NCI-H1436 (cell line): ENCODE measurements around the gene ZFP36L2.

Experiments used
- DNase-seq: peaks from one replicate; lab custom pipeline; 2025; lab: John Stamatoyannopoulos, UW

Gene ZFP36L2, protein sequence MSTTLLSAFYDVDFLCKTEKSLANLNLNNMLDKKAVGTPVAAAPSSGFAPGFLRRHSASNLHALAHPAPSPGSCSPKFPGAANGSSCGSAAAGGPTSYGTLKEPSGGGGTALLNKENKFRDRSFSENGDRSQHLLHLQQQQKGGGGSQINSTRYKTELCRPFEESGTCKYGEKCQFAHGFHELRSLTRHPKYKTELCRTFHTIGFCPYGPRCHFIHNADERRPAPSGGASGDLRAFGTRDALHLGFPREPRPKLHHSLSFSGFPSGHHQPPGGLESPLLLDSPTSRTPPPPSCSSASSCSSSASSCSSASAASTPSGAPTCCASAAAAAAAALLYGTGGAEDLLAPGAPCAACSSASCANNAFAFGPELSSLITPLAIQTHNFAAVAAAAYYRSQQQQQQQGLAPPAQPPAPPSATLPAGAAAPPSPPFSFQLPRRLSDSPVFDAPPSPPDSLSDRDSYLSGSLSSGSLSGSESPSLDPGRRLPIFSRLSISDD

DNA sequence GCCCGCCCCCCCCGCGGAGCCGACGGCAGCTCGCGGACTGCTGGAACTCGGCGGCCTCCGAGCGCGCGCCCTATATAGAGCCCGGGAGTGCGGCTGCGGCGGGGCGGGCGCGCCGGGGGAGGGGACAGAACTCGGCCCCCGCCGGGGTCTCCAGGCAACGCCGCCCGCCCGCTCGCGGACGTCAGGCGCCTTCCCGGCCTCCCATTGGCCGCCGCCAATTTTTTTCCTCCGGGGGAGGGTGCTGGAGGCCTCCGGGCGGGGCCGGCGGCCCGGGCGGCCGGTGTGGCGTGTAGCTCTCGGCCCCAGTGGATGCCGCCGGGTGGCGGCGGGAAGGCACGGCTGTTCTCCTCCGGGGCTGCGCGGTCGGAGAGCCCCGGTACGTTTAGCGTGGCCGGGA lies at the start of gene ZFP36L2:
ZFP36L2 (minus strand) TSS at position 49 of the 397 bp plus-strand sequence. CDS start 291 bp downstream, outside the sequence.
- peak; percentile 88 for DNase-seq

DNA sequence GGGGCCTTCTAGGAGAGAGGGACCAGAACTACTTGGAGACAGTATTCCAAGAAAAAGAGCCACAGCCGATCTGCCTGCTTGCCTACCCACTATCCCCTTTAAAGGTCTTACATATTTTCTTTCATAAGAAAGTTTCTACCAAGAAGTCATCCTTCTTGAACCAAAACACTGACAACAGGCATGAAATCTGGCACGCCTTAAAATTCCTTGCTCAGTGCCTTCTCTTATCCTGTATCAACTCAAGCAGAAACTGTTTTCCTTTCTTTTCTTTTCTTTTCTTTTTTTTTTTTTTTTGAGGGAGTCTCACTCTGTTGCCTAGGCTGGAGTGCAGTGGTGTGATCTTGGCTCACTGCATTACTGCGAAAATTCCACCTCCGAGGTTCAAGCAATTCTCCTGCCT lies 48.3 kb upstream of the ZFP36L2 start:
- no peak for DNase-seq

DNA sequence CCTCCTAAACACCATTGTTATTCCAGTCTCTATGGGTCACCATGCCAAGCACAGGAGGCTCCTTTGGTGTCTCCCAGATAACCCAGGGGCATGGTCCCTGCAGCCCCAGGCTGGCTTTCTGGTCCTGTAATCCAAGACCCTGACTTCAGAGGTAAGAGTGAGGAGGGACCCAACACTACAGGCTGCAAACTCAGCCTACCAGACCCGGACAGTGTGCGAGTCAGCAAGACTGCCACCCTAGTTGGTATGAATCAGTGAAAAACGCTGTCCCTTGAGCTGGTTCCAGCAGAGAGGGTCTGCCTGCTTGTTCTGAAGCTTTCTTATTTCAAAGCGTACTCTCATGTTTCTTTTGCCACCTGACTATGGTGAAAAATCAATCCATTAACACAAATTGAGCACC lies 47.6 kb upstream of the ZFP36L2 start:
- DNase-seq, result no peak

DNA sequence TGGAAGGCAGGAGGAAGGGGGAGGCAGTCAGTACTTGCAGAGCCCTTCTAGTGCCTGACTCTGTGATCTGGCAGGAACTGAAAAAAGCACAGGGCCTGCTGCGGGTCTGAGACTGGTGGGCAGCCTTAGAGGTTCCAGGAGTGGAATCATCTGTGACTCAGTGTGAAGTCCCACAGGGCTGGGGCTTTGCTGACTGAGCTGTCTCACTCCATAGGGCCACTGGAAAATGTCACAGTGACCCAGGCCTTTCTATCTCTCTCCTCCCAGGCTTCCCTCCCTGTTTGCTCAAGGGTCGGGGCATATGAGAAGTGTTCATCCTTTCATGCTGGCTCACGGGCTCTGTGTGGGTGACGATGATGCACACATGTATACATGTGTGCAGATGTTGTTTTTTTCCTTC lies 47.1 kb upstream of the ZFP36L2 start:
- DNase-seq, result no peak

DNA sequence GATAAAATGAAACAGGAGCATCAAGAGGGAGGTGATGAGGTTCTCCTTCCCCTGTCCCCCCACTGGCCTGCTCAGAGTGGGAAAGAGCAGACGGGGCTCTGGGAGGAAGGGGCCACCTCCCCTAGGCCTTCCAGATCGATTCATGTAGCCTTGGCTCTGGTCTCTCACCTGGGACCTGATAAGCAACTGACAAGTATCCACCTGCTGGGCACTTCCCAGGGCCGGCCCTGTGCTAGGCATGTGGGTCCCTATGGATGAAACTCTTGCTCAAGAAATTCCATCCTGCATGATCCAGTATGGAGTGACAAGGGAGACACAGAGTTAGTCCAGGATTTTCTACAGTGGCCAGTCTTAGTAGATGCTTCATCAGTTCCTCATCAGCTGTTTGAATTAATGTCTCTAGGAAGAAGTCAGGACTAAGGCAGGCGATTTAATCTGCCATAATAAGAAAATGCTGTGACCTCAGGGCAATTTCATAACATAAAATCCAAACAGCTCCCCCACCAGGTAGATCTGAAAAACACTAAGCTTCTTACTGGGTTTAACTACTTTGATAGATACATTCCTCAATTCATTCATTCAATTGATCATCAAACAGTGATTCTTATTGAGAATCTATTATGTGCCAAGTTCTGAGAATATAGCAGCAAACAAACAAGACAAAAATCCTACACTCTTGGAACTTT lies 44.7 kb upstream of the ZFP36L2 start:
- no peak for DNase-seq

DNA sequence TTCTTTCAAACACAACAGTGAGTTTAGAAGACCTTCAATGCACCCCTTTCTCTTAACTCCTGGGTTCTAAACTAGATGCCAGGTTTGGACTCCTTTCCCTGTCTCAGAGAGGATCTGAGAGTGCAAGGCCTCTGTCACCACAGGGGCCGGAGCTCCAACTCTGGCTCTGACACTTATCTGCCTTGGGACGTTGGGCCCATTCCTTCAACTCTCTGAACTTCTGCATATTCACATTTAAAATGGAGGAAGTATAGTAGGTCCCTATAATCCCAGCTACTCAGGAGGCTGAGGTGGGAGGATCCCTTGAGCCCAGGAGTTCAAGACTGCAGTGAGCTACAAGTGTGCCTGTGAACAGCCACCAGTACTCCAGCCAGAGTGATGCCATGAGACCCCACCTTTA lies 44.1 kb upstream of the ZFP36L2 start:
- DNase-seq, result no peak

DNA sequence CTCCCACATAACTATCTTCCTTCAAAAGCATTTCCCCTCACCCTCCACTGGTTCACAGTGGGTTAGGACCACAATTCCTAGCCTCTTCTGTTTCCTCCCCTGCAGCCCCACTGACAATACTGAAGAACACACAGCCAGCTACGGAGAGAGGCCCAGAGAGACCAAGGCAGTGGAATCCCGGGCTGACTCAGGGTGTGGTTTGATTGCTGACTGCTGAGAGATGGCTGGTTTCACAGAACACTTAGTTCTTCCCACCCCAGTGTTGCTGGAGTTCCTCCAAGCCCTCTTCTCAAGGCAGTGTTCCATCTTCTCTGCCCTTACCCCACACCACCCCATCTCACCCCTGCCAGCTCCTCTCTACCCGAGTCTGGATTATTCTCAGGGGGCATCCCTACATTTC lies 43.3 kb upstream of the ZFP36L2 start:
- no peak for DNase-seq

DNA sequence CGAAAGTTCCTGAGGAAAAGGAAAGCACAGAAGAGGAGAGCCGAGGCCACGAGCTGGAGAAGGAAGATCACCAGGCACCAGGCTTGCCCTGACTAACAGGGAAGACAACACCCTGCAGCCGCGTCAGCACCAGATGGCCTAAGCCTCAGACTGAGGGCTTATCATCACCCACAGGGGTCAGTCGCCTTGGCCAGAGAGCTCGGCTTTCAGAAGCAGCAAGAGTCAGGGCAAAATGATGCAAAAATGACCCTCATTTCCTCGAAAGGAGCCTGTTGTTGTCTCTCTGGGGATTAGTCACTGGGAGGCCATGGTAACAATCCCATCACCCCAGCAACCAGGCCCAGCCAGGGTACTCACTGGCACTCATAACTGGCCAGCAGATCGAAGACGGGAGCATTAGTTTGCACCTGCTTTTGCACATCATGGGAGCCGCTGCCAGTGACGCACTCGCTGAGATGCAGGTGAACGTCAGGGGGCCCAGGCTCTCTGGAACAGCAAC lies 42.7 kb upstream of the ZFP36L2 start:
- no peak for DNase-seq

DNA sequence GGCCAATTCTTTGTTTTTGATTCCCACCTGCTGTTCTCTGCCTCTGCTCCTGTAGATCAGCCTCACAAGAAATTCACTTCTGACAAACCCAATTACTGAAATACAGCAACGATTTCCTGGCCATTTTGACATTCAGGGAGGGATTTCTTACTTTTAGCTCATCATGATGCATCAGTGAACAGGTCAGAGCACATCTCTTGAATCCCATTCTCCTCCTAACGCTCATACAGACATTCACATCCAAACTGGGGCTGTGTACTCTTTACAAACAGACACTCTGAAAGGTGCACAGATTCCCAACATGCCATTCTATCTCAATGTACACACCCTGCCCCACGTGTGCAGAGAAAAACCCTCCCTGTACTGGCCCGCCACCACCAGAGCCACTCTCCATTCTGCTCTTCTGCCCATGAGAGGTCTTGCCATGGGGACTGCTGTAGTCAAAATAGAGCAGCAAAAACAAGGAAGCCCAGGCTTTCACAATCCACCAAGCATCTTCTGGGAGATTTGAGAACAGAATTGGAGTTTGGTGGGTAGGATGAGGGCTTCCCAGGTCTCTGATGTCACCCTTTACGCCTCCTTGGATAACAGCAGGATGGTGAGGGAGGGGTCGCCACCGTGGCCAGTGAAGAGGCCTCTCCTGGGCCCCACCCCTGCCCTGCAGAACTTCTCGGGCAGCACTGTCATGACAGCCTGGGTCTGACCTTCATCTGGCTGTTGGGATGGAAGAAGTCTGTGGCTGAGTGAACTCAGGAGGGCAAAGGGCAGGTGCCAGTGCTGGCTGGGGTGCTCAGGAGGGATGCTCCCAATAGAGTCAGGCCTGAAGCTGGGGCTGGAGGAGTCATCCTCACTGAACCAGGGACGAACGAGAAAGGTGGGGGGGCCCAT lies 41.9 kb upstream of the ZFP36L2 start:
- DNase-seq, result no peak

DNA sequence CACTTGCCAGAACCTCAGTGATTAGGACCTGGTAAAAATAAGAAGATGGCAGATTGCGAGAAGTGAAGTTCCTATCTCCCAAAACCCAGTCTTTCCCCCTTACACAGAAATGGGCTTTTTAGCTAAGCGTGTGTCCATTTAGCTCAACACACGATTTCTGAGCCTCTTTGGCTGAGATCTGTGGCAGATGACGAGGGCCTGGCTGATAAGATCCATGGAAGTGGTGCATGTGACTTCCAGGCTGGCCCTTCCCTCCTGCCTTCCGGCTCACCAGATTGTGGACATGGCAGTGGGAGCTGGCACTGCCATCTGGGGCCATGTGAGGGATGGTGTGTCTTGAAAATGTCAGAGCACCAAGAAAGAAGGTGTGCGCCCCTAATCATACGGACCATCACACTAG lies 41.0 kb upstream of the ZFP36L2 start:
- no peak for DNase-seq

DNA sequence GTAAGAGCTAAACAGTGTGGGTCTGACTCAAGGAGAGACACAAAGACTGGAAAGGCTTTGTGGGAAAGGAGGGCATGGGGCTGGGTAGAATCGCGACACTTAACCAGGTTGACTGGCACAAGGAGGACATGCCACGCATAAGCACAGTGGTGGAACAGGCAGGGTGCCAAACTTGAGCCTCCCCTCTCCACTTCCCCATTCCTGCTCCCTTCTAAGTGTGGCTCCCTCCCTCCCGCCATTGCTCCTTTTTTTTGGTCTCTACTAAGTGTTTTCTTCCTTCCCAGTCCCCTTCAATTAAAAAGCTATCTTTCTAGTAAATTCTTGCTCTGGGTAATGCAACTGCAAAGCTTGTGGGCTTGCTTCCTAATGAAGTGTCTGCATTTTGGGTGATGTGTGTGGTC lies 40.3 kb upstream of the ZFP36L2 start:
- no peak for DNase-seq

DNA sequence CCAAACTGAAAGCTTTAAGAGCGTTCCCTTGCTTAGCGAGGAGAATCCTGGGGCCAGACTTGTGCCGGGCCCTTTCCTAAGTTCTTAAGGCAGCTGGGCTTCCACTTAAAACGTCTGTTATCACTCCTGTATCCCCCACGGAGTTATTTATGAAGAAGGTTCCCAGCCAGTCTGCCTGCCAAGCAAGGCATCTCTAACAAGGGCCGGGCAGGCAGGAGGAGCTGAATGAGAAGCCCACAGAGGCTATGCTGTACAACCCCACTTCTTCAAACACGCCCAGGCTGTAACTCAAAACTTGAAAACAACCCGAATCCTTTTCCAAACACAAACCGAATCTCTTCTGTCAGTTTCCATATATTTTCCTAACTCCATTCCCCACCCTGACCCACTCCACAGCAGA lies 39.0 kb upstream of the ZFP36L2 start:
- no peak for DNase-seq

DNA sequence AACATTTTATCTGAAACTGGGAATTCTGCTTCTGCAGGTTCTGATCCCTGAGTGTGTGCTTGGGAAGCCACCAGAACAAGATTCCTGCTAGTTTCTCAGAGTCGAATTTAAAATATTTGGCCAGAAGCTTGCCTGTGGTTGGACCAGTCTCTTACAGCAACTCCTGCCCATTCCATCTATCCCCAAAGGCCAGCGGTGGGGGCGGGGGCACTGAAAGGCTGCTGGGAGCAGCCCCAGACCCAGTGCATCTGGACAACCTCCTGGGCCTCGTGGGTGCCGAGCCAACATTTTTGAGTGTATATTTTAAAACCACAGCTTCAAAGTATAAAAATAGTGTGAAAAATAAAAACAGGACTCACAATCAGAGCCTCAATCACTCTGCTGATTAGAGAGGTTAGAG lies 38.6 kb upstream of the ZFP36L2 start:
- no peak for DNase-seq

DNA sequence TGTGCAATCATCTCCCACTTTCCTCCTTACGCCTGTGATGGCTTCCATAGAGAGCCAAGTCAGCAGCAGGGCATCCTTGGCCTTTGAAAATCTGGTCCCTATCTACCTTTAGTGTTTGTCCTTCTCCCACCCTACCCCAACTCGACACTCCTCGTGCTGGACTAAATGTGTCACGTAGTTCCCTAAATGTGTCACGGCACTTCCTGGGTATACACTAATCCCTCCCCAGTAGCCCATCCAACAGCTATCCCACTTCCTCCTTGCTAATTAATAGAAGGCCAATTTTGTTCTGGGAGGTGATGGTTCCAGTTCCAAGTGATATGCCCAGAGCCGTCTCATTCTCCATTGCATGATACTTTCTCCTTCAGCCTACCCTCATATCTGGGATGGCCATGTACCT lies 36.5 kb upstream of the ZFP36L2 start:
- DNase-seq, result no peak

DNA sequence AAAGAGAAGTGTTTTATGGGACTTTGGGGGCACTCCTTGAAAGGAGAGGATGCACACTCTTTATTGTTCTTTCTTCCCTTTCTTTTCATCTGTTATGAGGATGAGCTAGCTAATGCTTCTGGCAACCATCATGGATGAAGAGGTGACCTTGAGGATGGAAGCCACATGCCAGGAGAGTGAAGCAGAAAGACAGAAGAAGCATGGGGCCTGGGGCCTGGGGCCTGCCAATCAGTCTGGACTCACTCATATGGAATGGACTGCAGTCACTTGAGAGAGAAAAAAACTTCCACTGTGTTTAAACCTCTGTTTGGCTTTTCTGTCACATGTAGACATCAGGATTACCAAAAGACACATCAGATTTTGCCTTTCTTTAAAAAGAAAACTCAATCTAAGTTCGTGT lies 35.8 kb upstream of the ZFP36L2 start:
- DNase-seq, result no peak

DNA sequence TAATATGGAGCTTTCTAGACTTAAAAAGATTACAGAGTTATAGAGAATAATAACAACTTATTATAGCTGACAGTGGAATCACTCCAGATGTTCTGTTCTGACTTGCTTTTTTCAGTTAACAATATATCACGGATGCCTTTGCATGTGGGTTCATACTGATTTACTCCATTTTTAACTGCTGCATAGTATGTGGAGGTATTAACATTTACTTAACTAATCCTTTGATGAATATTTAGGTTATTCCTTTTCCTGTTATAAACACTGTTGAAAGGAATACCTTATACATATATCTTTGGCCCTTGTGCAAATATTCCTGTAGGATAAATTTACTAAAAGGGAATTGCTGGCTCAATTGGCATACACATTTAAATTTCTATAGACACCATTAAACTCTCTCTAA lies 33.1 kb upstream of the ZFP36L2 start:
- no peak for DNase-seq

DNA sequence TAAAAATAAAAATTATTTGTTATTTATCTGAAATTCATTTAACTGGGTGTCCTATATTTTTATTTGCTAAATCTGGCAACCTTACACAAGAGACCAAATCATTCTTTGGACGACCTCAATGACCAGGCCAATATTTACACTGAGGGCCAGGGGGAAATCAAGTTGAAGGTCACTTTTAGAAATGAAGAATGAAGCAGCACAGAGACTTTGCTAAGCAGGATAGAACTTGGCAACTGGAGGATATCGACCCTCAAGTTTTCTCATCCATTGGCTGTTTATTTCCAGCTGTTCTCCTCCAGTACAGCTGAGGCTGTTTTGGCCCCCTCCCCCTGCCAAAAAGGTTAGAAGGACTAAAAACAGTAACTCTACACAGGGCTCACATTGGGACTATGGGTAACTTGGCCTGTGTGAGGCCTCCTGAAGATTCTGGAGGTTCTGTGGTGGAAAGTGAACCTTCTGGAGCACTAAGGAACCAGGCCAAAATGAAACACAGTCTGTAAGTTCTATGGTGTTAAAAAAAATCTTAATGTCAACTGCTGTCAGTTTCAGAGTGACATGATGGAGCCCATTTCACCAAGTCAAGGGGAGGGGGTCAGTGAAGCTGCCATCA lies 32.2 kb upstream of the ZFP36L2 start:
- DNase-seq, result no peak

DNA sequence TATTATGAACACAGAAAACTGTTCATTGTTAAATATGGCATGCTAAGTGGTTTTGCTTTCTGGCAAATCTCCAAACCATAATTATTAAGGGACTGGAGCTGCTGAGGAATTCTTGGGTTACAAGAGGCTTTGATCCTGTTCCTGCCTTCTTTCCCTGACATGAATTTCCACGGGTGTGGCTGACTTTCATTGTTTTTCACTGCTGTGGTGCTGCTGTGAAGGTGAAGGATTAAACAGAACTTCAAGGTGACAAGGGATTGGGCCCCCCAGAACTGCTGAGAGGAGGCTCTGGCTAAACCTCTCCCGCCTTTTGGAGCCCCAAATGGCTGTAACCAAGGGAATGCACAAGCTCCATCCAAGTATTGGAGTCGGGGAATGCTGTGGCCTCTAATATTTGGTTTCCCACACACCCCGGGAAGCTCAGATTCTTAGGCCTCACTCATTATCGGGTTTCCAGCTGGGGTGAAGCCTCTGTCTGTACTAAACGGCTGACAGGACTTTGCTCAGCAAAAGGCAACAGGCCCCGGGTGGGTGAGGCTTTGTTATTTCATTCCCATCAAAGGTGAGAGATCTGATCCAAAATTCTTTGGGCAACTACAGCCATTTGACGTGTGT lies 29.0 kb upstream of the ZFP36L2 start:
- DNase-seq, result no peak

DNA sequence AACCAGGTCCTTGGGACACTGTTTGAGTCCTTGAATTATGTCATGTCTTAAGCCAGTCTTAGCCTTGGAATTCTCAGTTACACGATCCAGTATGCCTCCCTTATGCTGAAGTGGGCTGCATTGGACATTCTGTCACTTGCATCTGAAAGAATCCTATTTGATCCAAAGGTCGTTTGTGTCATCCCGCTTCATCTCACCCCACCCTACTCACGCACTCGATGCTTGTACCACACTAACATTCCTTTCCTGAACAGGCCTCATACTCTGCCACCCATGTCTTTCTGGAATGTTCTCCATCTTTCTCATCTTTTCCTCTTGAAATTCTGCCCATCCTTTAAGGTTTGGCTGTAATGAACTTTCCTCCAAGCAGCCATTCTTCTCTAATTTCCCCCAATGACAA lies 27.9 kb upstream of the ZFP36L2 start:
- no peak for DNase-seq

DNA sequence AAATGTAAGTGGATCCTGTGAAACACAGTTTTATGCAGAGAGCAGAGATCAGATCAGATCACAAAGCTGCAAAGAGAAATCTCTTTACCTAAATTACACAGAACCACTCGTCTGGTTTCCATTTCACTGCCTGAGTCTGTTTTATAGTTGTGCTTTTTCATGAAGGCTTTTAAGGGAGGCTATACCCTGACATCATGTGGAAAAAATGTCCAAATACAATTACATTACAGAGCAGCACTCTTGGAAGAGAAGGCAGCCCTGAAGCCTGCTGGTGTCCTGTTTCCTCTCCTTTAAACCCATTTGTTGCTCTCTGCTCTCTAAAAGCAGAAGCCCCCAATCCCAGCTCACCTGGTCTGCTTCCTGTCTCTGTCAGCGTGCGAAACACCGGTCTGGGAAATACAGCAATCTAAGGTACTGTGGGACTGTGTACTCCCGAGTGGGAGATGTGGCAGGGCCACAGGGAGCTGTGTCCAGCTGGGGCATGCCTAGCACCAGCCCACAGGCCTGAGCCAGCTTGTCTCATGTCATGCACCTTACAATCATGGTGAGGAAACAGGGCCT lies 24.8 kb upstream of the ZFP36L2 start:
- DNase-seq, result no peak

DNA sequence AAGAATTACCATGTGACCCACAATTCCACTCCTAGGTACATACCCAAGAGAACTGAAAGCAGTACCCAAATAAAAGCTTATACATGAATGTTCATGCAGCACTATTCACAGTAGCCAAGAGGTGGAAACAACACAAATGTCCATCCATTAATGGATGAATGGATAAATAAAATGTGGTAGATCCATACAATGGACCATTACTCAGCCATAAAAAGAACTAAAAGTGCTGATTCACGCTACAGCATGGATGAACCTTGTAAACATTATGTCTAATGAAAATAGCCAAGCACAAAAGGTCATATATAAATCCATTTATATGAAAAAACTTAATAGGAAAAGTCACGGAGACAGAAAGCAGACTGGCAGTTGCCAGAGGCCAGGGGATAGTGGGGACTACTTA lies 23.6 kb upstream of the ZFP36L2 start:
- DNase-seq, result no peak
